ENCODE results near the gene PROM1. TPM values are rescaled to one million over a fixed set of nuclear protein-coding genes. Genes with fewer than 3 reads are reported as not detected.

PROM1 gene
- total RNA-seq, 1 experiment from 2014 or later = 65.1 TPM

DNA sequence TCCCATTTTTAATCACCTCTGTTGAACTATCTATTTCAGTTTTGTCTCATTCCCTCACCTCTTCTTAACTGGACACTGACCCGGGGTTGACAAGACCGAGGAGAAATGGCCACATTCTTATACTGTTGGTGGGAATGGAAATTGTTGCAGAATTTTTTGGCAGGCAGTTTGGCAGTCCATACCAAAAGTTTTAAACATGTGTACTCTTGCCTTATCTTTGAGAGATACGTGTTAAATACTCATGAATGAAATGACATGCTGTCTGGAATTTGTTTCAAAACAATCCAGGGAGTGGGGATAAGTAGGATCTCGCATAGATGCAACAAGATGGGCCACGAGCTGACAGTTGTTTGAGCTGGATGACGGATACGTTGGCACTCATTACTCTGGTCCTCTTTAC lies 157.3 kb downstream of the PROM1 start:
- ATAC-seq = no peak
- no peak for DNase-seq (ENCODE audit: low spot score)
- TF ChIP-seq EMX1 (CRISPR knock-in tag; IDR thresholded peaks at IDR 0.05) (no peak), OVOL2 (CRISPR knock-in tag; IDR thresholded peaks at IDR 0.05; ENCODE audit: borderline replicate concordance) (no peak)
- ChIA-PET POLR2A (no interaction called here), CTCF (interaction anchor here (2.4 kb wide), 1 partner anchor 44 kb away, joined by 13 read pairs; no protein-coding TSS in a partner anchor)
- Mint-ChIP-seq H3K9me3 (no peaks in the 10 kb centered on the region), H3K4me3 (no peak overlapping the region), H3K4me1 (no peaks in the 10 kb centered on the region), H3K36me3 (no peaks in the 10 kb centered on the region), H3K27ac (no peak overlapping the region), H3K27me3 (ENCODE audit: low read depth) (peaks cover 4% of the 10 kb centered on the region; the same call in 1 of the 2 replicates)

- TF ChIP-seq TEAD4 (CRISPR knock-in tag; IDR thresholded peaks at IDR 0.05) (no peak), MYBL2 (CRISPR knock-in tag; IDR thresholded peaks at IDR 0.05) (no peak)
- Mint-ChIP-seq H3K27ac (no peak overlapping the region), H3K4me3 (no peak overlapping the region), H3K9me3 (no peaks in the 10 kb centered on the region), H3K4me1 (no peaks in the 10 kb centered on the region), H3K27me3 (ENCODE audit: low read depth) (peaks cover 7% of the 10 kb centered on the region), H3K36me3 (no peaks in the 10 kb centered on the region)
- ATAC-seq (no peak), DNase-seq (ENCODE audit: low spot score) (no peak)
- ChIA-PET POLR2A (no interaction called here), CTCF (interaction anchor here (2.4 kb wide), 1 partner anchor 43 kb away, joined by 13 read pairs; no protein-coding TSS in a partner anchor)
These were observed 158.0 kb downstream of the PROM1 start for GRCh38 chr4:15925830-15926229.

GRCh38 chr4:15921592-15921932 lies 162.3 kb downstream of the PROM1 start:
- POLR2A ChIA-PET = no interaction called here
- CTCF ChIA-PET = interaction anchor here (1.3 kb wide), 1 partner anchor 39 kb away, joined by 6 read pairs; no protein-coding TSS in a partner anchor

More at GRCh38 chr4:15921592-15921932, 162.3 kb downstream of the PROM1 start:
- TF ChIP-seq ZNF671 (CRISPR knock-in tag; IDR thresholded peaks at IDR 0.05) (no peak), JAZF1 (CRISPR knock-in tag; IDR thresholded peaks at IDR 0.05) (no peak), TEAD4 (CRISPR knock-in tag; IDR thresholded peaks at IDR 0.05) (no peak), ELF4 (CRISPR knock-in tag; IDR thresholded peaks at IDR 0.05; ENCODE audit: low read depth) (no peak), ZNF317 (CRISPR knock-in tag; IDR thresholded peaks at IDR 0.05; ENCODE audit: borderline replicate concordance, low read depth) (no peak), FOXP1 (CRISPR knock-in tag; IDR thresholded peaks at IDR 0.05; ENCODE audit: borderline replicate concordance) (no peak), TEAD1 (CRISPR knock-in tag; IDR thresholded peaks at IDR 0.05) (no peak), TCF7 (CRISPR knock-in tag; IDR thresholded peaks at IDR 0.05; ENCODE audit: low read depth) (no peak)
- TF ChIP-seq, protein P1, sequence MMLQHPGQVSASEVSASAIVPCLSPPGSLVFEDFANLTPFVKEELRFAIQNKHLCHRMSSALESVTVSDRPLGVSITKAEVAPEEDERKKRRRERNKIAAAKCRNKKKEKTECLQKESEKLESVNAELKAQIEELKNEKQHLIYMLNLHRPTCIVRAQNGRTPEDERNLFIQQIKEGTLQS (CRISPR knock-in tag; conservative IDR thresholded peaks at IDR 0.05) = no peak
- TF ChIP-seq, protein P2, sequence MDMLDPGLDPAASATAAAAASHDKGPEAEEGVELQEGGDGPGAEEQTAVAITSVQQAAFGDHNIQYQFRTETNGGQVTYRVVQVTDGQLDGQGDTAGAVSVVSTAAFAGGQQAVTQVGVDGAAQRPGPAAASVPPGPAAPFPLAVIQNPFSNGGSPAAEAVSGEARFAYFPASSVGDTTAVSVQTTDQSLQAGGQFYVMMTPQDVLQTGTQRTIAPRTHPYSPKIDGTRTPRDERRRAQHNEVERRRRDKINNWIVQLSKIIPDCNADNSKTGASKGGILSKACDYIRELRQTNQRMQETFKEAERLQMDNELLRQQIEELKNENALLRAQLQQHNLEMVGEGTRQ (CRISPR knock-in tag; IDR thresholded peaks at IDR 0.05) = no peak
- TF ChIP-seq, protein P3, sequence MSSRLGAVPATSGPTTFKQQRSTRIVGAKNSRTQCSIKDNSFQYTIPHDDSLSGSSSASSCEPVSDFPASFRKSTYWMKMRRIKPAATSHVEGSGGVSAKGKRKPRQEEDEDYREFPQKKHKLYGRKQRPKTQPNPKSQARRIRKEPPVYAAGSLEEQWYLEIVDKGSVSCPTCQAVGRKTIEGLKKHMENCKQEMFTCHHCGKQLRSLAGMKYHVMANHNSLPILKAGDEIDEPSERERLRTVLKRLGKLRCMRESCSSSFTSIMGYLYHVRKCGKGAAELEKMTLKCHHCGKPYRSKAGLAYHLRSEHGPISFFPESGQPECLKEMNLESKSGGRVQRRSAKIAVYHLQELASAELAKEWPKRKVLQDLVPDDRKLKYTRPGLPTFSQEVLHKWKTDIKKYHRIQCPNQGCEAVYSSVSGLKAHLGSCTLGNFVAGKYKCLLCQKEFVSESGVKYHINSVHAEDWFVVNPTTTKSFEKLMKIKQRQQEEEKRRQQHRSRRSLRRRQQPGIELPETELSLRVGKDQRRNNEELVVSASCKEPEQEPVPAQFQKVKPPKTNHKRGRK (CRISPR knock-in tag; IDR thresholded peaks at IDR 0.05; ENCODE audit: borderline replicate concordance) = no peak
- TF ChIP-seq, protein P4, sequence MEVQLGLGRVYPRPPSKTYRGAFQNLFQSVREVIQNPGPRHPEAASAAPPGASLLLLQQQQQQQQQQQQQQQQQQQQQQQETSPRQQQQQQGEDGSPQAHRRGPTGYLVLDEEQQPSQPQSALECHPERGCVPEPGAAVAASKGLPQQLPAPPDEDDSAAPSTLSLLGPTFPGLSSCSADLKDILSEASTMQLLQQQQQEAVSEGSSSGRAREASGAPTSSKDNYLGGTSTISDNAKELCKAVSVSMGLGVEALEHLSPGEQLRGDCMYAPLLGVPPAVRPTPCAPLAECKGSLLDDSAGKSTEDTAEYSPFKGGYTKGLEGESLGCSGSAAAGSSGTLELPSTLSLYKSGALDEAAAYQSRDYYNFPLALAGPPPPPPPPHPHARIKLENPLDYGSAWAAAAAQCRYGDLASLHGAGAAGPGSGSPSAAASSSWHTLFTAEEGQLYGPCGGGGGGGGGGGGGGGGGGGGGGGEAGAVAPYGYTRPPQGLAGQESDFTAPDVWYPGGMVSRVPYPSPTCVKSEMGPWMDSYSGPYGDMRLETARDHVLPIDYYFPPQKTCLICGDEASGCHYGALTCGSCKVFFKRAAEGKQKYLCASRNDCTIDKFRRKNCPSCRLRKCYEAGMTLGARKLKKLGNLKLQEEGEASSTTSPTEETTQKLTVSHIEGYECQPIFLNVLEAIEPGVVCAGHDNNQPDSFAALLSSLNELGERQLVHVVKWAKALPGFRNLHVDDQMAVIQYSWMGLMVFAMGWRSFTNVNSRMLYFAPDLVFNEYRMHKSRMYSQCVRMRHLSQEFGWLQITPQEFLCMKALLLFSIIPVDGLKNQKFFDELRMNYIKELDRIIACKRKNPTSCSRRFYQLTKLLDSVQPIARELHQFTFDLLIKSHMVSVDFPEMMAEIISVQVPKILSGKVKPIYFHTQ (CRISPR knock-in tag; IDR thresholded peaks at IDR 0.05) = no peak
- DNase-seq (ENCODE audit: low spot score) (no peak), ATAC-seq (no peak)
- H3K9me3 Mint-ChIP-seq = peaks cover 4% of the 10 kb centered on the region
- no peaks in the 10 kb centered on the region for H3K4me1 Mint-ChIP-seq
- H3K36me3 Mint-ChIP-seq = no peaks in the 10 kb centered on the region
- H3K27me3 Mint-ChIP-seq (ENCODE audit: low read depth) = peaks cover 9% of the 10 kb centered on the region
- no peak overlapping the region for H3K27ac Mint-ChIP-seq
- H3K4me3 Mint-ChIP-seq = no peak overlapping the region
